Liver (tissue), 9 donors: Measurements from ENCODE around the gene ATP2B1. TPM values are rescaled to one million over a fixed set of nuclear protein-coding genes. Genes with fewer than 3 reads are reported as not detected.

Experiments used
- DNase-seq: peaks from one replicate; pipeline ENCODE4 v3.0.0-alpha.2; 2017; ENCODE audit warnings: low spot score
- H3K27ac ChIP-seq, 2 donors: one replicate each; pipeline ENCODE4 v1.7.0; 2013; ENCODE audit warnings: inconsistent platforms in 2 of 2, low read length in 2 of 2, control low read depth in 1 of 2, low read depth in 1 of 2, mild to moderate bottlenecking in 1 of 2
- H3K27me3 ChIP-seq, 4 donors: one replicate each; pipeline versions ENCODE4 v1.6.1 to v1.7.0; 2013; ENCODE audit warnings: low read length in 3 of 4, inconsistent platforms in 1 of 4, mild to moderate bottlenecking in 1 of 4, moderate library complexity in 1 of 4; ENCODE audit not compliant: control insufficient read depth in 4 of 4, insufficient read depth in 4 of 4
- H3K36me3 ChIP-seq, 4 donors: one replicate each; pipeline versions ENCODE4 v1.6.1 to v1.7.0; 2013; ENCODE audit warnings: low read length in 3 of 4, mild to moderate bottlenecking in 3 of 4, low read depth in 1 of 4, moderate library complexity in 1 of 4; ENCODE audit not compliant: control insufficient read depth in 4 of 4, insufficient read depth in 3 of 4
- H3K4me1 ChIP-seq, 4 donors: one replicate each; pipeline versions ENCODE4 v1.6.1 to v1.7.0; 2013; ENCODE audit warnings: low read length in 3 of 4, mild to moderate bottlenecking in 3 of 4, moderate library complexity in 1 of 4; ENCODE audit not compliant: control insufficient read depth in 4 of 4, insufficient read depth in 4 of 4
- H3K4me3 ChIP-seq, 3 donors: one replicate each; pipeline versions ENCODE4 v1.6.1 to v1.7.0; 2013; ENCODE audit warnings: low read length in 3 of 3, control low read depth in 1 of 3, low read depth in 1 of 3, mild to moderate bottlenecking in 1 of 3
- H3K9ac ChIP-seq, 2 donors: one replicate each; pipeline ENCODE4 v1.7.0; 2013; ENCODE audit warnings: low read length in 2 of 2, mild to moderate bottlenecking in 2 of 2, moderate library complexity in 2 of 2, control low read depth in 1 of 2, low read depth in 1 of 2
- H3K9me3 ChIP-seq, 4 donors: one replicate each; pipeline versions ENCODE4 v1.6.1 to v1.7.0; 2013; ENCODE audit warnings: low read length in 3 of 4; ENCODE audit not compliant: control insufficient read depth in 4 of 4
- EGR1 ChIP-seq, 2 donors: IDR thresholded peaks; 2 replicates each; pipeline ENCODE4 v1.6.1; 2016 to 2018; ENCODE audit warnings: antibody characterized with exemption in 2 of 2, low read depth in 2 of 2
- FOXA1 ChIP-seq: IDR thresholded peaks from 2 replicates; pipeline ENCODE4 v1.6.1; 2016; ENCODE audit warnings: antibody characterized with exemption
- FOXA2 ChIP-seq: IDR thresholded peaks from 2 replicates; pipeline ENCODE4 v1.6.1; 2016; ENCODE audit warnings: antibody characterized with exemption
- GABPA ChIP-seq, 2 donors: IDR thresholded peaks in 1 of 2; conservative IDR thresholded peaks in 1 of 2; 2 replicates each; pipeline ENCODE4 v1.6.1; 2016; ENCODE audit warnings: antibody characterized with exemption in 2 of 2, mild to moderate bottlenecking in 1 of 2, moderate library complexity in 1 of 2
- HNF4A ChIP-seq, 2 donors: conservative IDR thresholded peaks; 2 replicates each; pipeline ENCODE4 v1.6.1; 2016; ENCODE audit warnings: antibody characterized with exemption in 2 of 2, mild to moderate bottlenecking in 2 of 2
- HNF4G ChIP-seq: IDR thresholded peaks from 2 replicates; pipeline ENCODE4 v1.6.1; 2016; ENCODE audit warnings: antibody characterized with exemption
- JUND ChIP-seq, 2 donors: IDR thresholded peaks; 2 replicates each; pipeline ENCODE4 v1.6.1; 2016; ENCODE audit warnings: antibody characterized with exemption in 2 of 2
- MAX ChIP-seq: IDR thresholded peaks from 2 replicates; pipeline ENCODE4 v1.6.1; 2016; ENCODE audit warnings: antibody characterized with exemption
- NR2F2 ChIP-seq: IDR thresholded peaks from 2 replicates; pipeline ENCODE4 v1.6.1; 2016; ENCODE audit warnings: antibody characterized with exemption
- RAD21 ChIP-seq, 2 donors: IDR thresholded peaks; 2 replicates each; pipeline ENCODE4 v1.6.1; 2016; ENCODE audit warnings: antibody characterized with exemption in 2 of 2, mild to moderate bottlenecking in 2 of 2
- REST ChIP-seq: IDR thresholded peaks from 2 replicates; pipeline ENCODE4 v1.6.1; 2016; ENCODE audit warnings: antibody characterized with exemption, mild to moderate bottlenecking
- RXRA ChIP-seq, 2 donors: IDR thresholded peaks; 2 replicates each; pipeline ENCODE4 v1.6.1; 2017 to 2018; ENCODE audit warnings: antibody characterized with exemption in 2 of 2, mild to moderate bottlenecking in 1 of 2
- SP1 ChIP-seq: IDR thresholded peaks from 2 replicates; pipeline ENCODE4 v1.6.1; 2018; ENCODE audit warnings: antibody characterized with exemption, mild to moderate bottlenecking
- TAF1 ChIP-seq: conservative IDR thresholded peaks from 2 replicates; pipeline ENCODE4 v1.6.1; 2016; ENCODE audit warnings: antibody characterized with exemption, mild to moderate bottlenecking
- YY1 ChIP-seq: IDR thresholded peaks from 2 replicates; pipeline ENCODE4 v1.6.1; 2016; ENCODE audit warnings: antibody characterized with exemption, mild to moderate bottlenecking
- ZBTB33 ChIP-seq: IDR thresholded peaks from 2 replicates; pipeline ENCODE4 v1.6.1; 2016; ENCODE audit warnings: antibody characterized with exemption
- WGBS: extraction: QIAGEN DNeasy Blood & Tissue Kit; methylation state at CpG from one replicate; pipeline ENCODE4 v1.1.7; 2013; 5-methylcytosine and 5-hydroxymethylcytosine counted together
- polyA plus RNA-seq, 2 donors: library from polyadenylated mRNA; stranded (reverse) in 1 of 2; unstranded in 1 of 2; fragments of 200-250 nt in 1 of 2; fragments of >200 nt in 1 of 2; fragmentation: Nextera tagmentation in 1 of 2; extraction: Ambion mirVana in 1 of 2; gene quantifications; one replicate each; pipeline versions ENCODE4 v1.2.1 to v1.2.3, GENCODE V29; 2013 to 2015
- total RNA-seq, 2 donors: library from RNA; depleted of rRNA; stranded (reverse); fragments of >200 nt; gene quantifications; one replicate each; pipeline ENCODE4 v1.2.3, GENCODE V29; 2014
- TF ChIP-seq, protein P1 (sequence below): IDR thresholded peaks from 2 replicates; pipeline ENCODE4 v1.6.1; 2016; ENCODE audit warnings: antibody characterized with exemption
- TF ChIP-seq, protein P2 (sequence below): fragments of 150-350 bp; IDR thresholded peaks from 2 replicates; pipeline ENCODE4 v1.5.1; 2017; ENCODE audit warnings: improper control_type of control experiment, low read depth, low read length; ENCODE audit not compliant: missing input control
- donor health status: healthy.
- donor health status: healthy.
- donor health status: healthy.
- donor health status: healthy.
- donor health status: healthy.

ATP2B1 gene
- total and polyA plus RNA-seq, 4 donors: 7.3 to 41.1 (median 22.8) TPM

DNA sequence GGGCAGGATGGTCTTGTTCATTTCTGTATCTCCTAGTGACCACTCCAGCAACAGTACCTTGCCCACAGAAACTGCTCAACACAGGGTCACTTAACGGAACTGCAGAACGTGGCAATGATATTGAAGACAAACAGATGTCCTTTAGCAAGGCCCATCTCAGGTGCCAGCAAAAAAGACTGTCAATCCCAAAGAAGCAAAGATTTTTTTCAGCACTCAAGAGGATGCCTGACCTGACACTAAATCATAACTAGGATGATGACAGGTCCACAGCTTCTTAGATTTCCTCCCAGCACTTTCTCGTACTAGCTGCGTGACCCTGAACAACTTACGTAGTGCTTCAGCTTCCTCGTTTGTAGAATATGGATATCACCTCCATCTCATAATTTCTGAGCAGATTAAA is 39.4 kb downstream of the ATP2B1 start:
- Histone ChIP-seq H3K4me3 (no peak overlapping the region), H3K9ac (no peak overlapping the region), H3K27ac (no peak overlapping the region), H3K27me3 (no peaks in the 10 kb centered on the region), H3K4me1 (peaks cover 0 to 4% (median 0%) of the 10 kb centered on the region in 4 donors), H3K36me3 (no peaks in the 10 kb centered on the region), H3K9me3 (no peaks in the 10 kb centered on the region)
- TF ChIP-seq RXRA (IDR thresholded peaks at IDR 0.05) (no peak), MAX (no peak), HNF4A (conservative IDR thresholded peaks at IDR 0.05) (no peak), FOXA2 (no peak), ZBTB33 (no peak), EGR1 (IDR thresholded peaks at IDR 0.05; ENCODE audit: low read depth in 2 of 2) (no peak), JUND (IDR thresholded peaks at IDR 0.05) (no peak), GABPA (IDR thresholded peaks at IDR 0.05 in 1 of 2, conservative IDR thresholded peaks at IDR 0.05 in 1 of 2) (no peak), YY1 (no peak), RAD21 (IDR thresholded peaks at IDR 0.05) (no peak)
- TF ChIP-seq, protein P1, sequence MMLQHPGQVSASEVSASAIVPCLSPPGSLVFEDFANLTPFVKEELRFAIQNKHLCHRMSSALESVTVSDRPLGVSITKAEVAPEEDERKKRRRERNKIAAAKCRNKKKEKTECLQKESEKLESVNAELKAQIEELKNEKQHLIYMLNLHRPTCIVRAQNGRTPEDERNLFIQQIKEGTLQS: no peak
- WGBS: 93% methylated on average over 6 of the region's 6 CpGs
- DNase-seq: no peak

DNA sequence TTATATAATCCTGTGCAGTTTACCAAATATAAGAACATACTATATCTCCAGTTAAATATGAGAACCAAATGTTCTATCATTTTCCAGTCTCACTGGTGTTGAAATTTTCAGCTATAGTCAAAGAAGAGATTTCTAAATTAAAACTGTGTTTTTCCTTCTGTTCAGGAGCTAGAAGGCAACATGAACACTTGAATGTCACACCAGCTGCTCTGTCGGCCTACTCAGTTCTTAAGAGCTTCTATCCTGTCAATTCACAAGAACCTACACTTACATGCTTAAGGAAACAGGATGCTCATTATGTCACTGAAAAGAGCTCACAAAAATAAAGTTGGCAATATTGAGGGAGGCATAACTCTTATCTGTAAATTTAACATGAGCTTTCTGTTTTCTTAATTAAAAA is 43.1 kb downstream of the ATP2B1 start:
- Histone ChIP-seq H3K4me3 (no peak overlapping the region), H3K36me3 (no peaks in the 10 kb centered on the region), H3K9me3 (no peaks in the 10 kb centered on the region), H3K27me3 (no peaks in the 10 kb centered on the region), H3K4me1 (peaks cover 0 to 4% (median 0%) of the 10 kb centered on the region in 4 donors), H3K27ac (no peak overlapping the region), H3K9ac (no peak overlapping the region)
- 78% methylated on average over 1 of the region's 1 CpG for WGBS
- DNase-seq: no peak
- TF ChIP-seq HNF4A (conservative IDR thresholded peaks at IDR 0.05) (no peak), HNF4G (no peak)

DNA sequence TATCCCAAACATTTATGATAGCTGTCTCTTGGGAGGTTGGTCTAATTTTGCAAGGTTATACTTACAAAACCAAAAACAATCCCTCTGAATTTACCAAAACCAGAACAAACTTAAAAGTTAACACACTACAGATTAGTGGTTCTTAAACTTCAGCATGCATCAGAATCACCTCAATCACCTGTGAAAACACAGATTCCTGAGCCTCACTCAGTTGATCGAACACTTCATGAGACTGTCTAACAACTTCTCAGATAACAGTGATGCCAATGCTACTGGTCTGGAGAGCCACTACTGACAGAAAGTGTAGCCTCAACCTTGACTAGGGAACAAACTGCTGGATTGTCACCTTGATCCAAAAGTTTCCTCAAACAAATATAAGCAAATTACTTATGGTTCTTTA is 44.2 kb downstream of the ATP2B1 start:
- no peak overlapping the region for H3K27ac ChIP-seq
- H3K27me3 ChIP-seq: no peaks in the 10 kb centered on the region
- H3K9me3 ChIP-seq: no peaks in the 10 kb centered on the region
- 87% methylated on average over 1 of the region's 1 CpG for WGBS
- H3K4me1 ChIP-seq: peaks cover 0 to 4% (median 0%) of the 10 kb centered on the region in 4 donors
- no peak for TF ChIP-seq YY1
- TF ChIP-seq EGR1 (IDR thresholded peaks at IDR 0.05; ENCODE audit: low read depth in 2 of 2): no peak
- no peak for TF ChIP-seq RAD21 (IDR thresholded peaks at IDR 0.05)
- no peak for TF ChIP-seq JUND (IDR thresholded peaks at IDR 0.05)
- no peak for TF ChIP-seq HNF4G
- TF ChIP-seq SP1: no peak
- TF ChIP-seq, protein P1: no peak
- TF ChIP-seq, protein P2, sequence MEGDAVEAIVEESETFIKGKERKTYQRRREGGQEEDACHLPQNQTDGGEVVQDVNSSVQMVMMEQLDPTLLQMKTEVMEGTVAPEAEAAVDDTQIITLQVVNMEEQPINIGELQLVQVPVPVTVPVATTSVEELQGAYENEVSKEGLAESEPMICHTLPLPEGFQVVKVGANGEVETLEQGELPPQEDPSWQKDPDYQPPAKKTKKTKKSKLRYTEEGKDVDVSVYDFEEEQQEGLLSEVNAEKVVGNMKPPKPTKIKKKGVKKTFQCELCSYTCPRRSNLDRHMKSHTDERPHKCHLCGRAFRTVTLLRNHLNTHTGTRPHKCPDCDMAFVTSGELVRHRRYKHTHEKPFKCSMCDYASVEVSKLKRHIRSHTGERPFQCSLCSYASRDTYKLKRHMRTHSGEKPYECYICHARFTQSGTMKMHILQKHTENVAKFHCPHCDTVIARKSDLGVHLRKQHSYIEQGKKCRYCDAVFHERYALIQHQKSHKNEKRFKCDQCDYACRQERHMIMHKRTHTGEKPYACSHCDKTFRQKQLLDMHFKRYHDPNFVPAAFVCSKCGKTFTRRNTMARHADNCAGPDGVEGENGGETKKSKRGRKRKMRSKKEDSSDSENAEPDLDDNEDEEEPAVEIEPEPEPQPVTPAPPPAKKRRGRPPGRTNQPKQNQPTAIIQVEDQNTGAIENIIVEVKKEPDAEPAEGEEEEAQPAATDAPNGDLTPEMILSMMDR: no peak
- TF ChIP-seq HNF4A (conservative IDR thresholded peaks at IDR 0.05): no peak
- TF ChIP-seq ZBTB33: no peak
- no peak for TF ChIP-seq TAF1
- TF ChIP-seq REST: no peak
- no peak for TF ChIP-seq MAX
- TF ChIP-seq FOXA1: no peak
- no peak for TF ChIP-seq NR2F2
- no peak for DNase-seq
- H3K9ac ChIP-seq: no peak overlapping the region
- H3K36me3 ChIP-seq: no peaks in the 10 kb centered on the region
- H3K4me3 ChIP-seq: no peak overlapping the region
